Natural killer cell (primary cell): ENCODE results near the gene KIRREL3. TPM values are rescaled to one million over a fixed set of nuclear protein-coding genes. Genes with fewer than 3 reads are reported as not detected.
A peak's percentile ranks its signal among the peaks of the same experiment; 100 is the strongest.
"Not testable (repeated sequence)": the region's sequence is repeated elsewhere in the genome, so short reads cannot be mapped to it uniquely, and the experiment has no call there.

Experiments used
- ATAC-seq, 3 donors: fragments of 150-1000 bp in 2 of 3; fragments of 200-7000 bp in 1 of 3; cut with Tn5 transposase; 1 replicate in 1 of 3; 2 replicates in 2 of 3; pipeline ENCODE4 v1.10.0; 2021; ENCODE audit warnings: mild to moderate bottlenecking in 2 of 3, moderate library complexity in 2 of 3
- DNase-seq, 2 donors: peaks; one replicate each; pipeline versions ENCODE4 v3.0.0 to v3.0.0-alpha.2; 2013 to 2021; ENCODE audit warnings: mixed read lengths in 1 of 2
- H3K27ac ChIP-seq: one replicate; pipeline ENCODE4 v1.5.1; 2013; ENCODE audit warnings: mild to moderate bottlenecking, low read length
- H3K27me3 ChIP-seq: one replicate; pipeline ENCODE4 v1.6.1; 2013; ENCODE audit warnings: low read length; ENCODE audit not compliant: control insufficient read depth, insufficient read depth
- H3K36me3 ChIP-seq: one replicate; pipeline ENCODE4 v1.6.1; 2013; ENCODE audit warnings: low read length; ENCODE audit not compliant: control insufficient read depth, insufficient read depth
- H3K4me1 ChIP-seq: one replicate; pipeline ENCODE4 v1.6.1; 2013; ENCODE audit warnings: low read length; ENCODE audit not compliant: control insufficient read depth, insufficient read depth
- H3K4me3 ChIP-seq: one replicate; pipeline ENCODE4 v1.5.1; 2013; ENCODE audit warnings: low read length
- H3K9me3 ChIP-seq: one replicate; pipeline ENCODE4 v1.6.1; 2013; ENCODE audit warnings: low read length; ENCODE audit not compliant: control insufficient read depth, insufficient read depth
- H3K27ac Mint-ChIP-seq, 2 donors: one replicate each; pipeline ENCODE4 v1.8.0; 2022; ENCODE audit warnings: mild to moderate bottlenecking in 2 of 2, mixed read lengths in 2 of 2, moderate library complexity in 1 of 2
- H3K27me3 Mint-ChIP-seq, 2 donors: one replicate each; pipeline ENCODE4 v1.8.0; 2022; ENCODE audit warnings: low read depth in 2 of 2, mixed read lengths in 2 of 2
- H3K36me3 Mint-ChIP-seq: one replicate; pipeline ENCODE4 v1.8.0; 2022; ENCODE audit warnings: mixed read lengths
- H3K4me1 Mint-ChIP-seq, 2 donors: one replicate each; pipeline ENCODE4 v1.8.0; 2022; ENCODE audit warnings: mixed read lengths in 2 of 2
- H3K4me3 Mint-ChIP-seq: one replicate; pipeline ENCODE4 v1.8.0; 2022; ENCODE audit warnings: mild to moderate bottlenecking, moderate library complexity, mixed read lengths
- H3K9me3 Mint-ChIP-seq, 2 donors: one replicate each; pipeline ENCODE4 v1.8.0; 2022; ENCODE audit warnings: mixed read lengths in 2 of 2
- WGBS: methylation state at CpG from one replicate; pipeline ENCODE4 v1.1.7; 2013; ENCODE audit warnings: missing lambda C conversion rate; ENCODE audit not compliant: insufficient coverage; 5-methylcytosine and 5-hydroxymethylcytosine counted together
- intact Hi-C: fragments of 100-400 bp; cut with micrococcal nuclease; formaldehyde crosslinking; loops from one replicate; pipeline ENCODE4 v1.14.2; 2022
- total RNA-seq, 4 donors: library from RNA; stranded (reverse); fragments of 120-200 nt in 1 of 4; gene quantifications; one replicate each; pipeline versions ENCODE4 v1.2.3 to v1.2.4, GENCODE V29; 2013 to 2022
- TF ChIP-seq, protein P1 (sequence below): fragments of 200-600 bp; IDR thresholded peaks from one replicate; pipeline ENCODE4 v1.8.0; 2022; ENCODE audit warnings: antibody characterized with exemption

The KIRREL3 gene
- total RNA-seq, 3 donors from 2014 or later (not counting 1 experiment from before 2014, with no cell fraction given), result not detected

- peaks cover 50 to 57% of the 10 kb centered on the region in 2 donors for H3K4me1 Mint-ChIP-seq
- TF ChIP-seq, protein P1, sequence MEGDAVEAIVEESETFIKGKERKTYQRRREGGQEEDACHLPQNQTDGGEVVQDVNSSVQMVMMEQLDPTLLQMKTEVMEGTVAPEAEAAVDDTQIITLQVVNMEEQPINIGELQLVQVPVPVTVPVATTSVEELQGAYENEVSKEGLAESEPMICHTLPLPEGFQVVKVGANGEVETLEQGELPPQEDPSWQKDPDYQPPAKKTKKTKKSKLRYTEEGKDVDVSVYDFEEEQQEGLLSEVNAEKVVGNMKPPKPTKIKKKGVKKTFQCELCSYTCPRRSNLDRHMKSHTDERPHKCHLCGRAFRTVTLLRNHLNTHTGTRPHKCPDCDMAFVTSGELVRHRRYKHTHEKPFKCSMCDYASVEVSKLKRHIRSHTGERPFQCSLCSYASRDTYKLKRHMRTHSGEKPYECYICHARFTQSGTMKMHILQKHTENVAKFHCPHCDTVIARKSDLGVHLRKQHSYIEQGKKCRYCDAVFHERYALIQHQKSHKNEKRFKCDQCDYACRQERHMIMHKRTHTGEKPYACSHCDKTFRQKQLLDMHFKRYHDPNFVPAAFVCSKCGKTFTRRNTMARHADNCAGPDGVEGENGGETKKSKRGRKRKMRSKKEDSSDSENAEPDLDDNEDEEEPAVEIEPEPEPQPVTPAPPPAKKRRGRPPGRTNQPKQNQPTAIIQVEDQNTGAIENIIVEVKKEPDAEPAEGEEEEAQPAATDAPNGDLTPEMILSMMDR, result no peak
- no peak overlapping the region for H3K4me3 Mint-ChIP-seq
- no peaks in the 10 kb centered on the region for H3K9me3 ChIP-seq
- no peak overlapping the region for H3K4me3 ChIP-seq
- no peaks in the 10 kb centered on the region for H3K9me3 Mint-ChIP-seq
- no peaks in the 10 kb centered on the region for H3K27me3 ChIP-seq
- peak overlapping the region; percentile 76 to 92 for H3K27ac Mint-ChIP-seq
- H3K36me3 Mint-ChIP-seq, result no peaks in the 10 kb centered on the region
- DNase-seq (no peak), ATAC-seq (no peak)
- WGBS, result 58% methylated on average over 4 of the region's 5 CpGs
- intact Hi-C loops, result no loop called here
- H3K36me3 ChIP-seq, result no peaks in the 10 kb centered on the region
- peaks cover 37% of the 10 kb centered on the region for H3K4me1 ChIP-seq
- no peak overlapping the region for H3K27ac ChIP-seq
- no peaks in the 10 kb centered on the region for H3K27me3 Mint-ChIP-seq
These were observed 612.7 kb downstream of the KIRREL3 start for GRCh38 chr11:126387857-126388256.

DNA sequence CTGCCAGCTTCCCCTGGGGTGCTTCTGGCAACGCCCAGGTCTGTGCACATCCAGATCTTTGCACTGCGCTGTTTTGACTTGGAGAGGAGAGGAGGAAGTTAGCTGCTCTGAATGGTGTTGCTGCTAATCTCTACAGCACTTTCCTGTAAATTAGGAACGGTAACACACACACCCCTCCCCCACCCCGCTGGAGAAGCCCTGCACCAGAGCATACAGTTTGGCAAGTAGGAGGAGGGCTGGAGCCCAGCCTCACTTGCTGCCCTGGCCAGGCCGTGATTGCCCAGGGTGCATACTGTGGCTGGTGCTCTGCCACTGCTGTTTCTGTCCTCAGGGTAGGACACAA lies 613.9 kb downstream of the KIRREL3 start:
- H3K4me1 ChIP-seq, result peaks cover 25% of the 10 kb centered on the region
- H3K4me3 ChIP-seq, DNase-seq, H3K27me3 ChIP-seq, H3K27ac ChIP-seq, H3K36me3 Mint-ChIP-seq, H3K36me3 ChIP-seq, H3K27me3 Mint-ChIP-seq, H3K9me3 ChIP-seq, H3K4me3 Mint-ChIP-seq, H3K9me3 Mint-ChIP-seq, intact Hi-C loops: not testable (repeated sequence)
- H3K27ac Mint-ChIP-seq, result peak overlapping the region; percentile 76 to 92
- 33% methylated on average over 3 of the region's 5 CpGs for WGBS
- H3K4me1 Mint-ChIP-seq, result peaks cover 38 to 45% of the 10 kb centered on the region in 2 donors
- ATAC-seq, result peak in 2 of 3 donors; percentile 46 to 61

DNA sequence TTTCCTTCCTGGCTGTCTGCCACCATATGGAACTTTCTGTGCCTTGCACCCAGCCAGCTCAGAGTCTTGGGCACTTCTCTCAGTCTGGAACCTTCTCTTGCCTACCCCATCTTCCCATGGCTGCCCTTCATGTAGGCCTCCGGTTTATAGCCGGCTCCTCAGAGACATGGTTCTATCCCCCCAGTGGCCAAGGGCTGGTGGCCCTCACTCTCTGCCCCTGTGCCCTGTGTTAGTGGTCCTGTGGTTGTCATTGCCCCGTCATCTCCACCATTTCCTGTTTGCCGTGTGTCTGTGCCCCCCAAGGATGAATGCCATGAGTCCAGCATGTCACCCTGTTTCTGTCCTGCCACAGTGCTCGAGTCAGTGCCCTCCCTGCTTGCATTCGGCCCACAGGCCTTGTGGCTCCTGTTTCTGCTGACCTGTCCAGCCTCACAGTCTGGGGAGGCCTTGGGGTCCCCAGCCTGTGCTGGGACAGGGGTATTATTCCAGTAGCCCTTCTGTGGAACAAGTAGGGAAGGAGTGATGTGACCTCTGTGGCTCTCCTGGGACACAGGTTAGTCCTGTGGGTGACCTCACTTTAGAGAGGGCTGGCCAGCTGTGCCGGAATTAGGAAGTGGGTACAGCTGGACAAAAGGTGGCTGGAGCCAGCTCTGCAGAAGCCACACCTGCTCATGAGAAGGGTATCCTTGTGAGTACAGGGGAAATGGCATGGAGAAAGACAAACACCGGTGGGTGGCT lies 614.4 kb downstream of the KIRREL3 start:
- H3K4me1 Mint-ChIP-seq, result peaks cover 33 to 42% of the 10 kb centered on the region in 2 donors
- Histone ChIP-seq H3K27ac (no peak overlapping the region), H3K9me3 (no peaks in the 10 kb centered on the region), H3K36me3 (no peaks in the 10 kb centered on the region), H3K4me1 (peaks cover 20% of the 10 kb centered on the region), H3K27me3 (no peaks in the 10 kb centered on the region), H3K4me3 (no peak overlapping the region)
- H3K4me3 Mint-ChIP-seq, result no peak overlapping the region
- H3K27me3 Mint-ChIP-seq, result no peaks in the 10 kb centered on the region
- ATAC-seq (peak; percentile 30 to 51 (median 32)), DNase-seq (no peak)
- TF ChIP-seq, protein P1, result no peak
- peak overlapping the region; percentile 76 to 92 for H3K27ac Mint-ChIP-seq
- intact Hi-C loops, result no loop called here
- H3K36me3 Mint-ChIP-seq, result no peaks in the 10 kb centered on the region
- WGBS, result 58% methylated on average over 8 of the region's 8 CpGs
- no peaks in the 10 kb centered on the region for H3K9me3 Mint-ChIP-seq

GRCh38 chr11:126384449-126385070 lies 616.0 kb downstream of the KIRREL3 start:
- peak overlapping the region in 1 of 2 donors; percentile 64 for H3K27ac Mint-ChIP-seq
- 85% methylated on average over 9 of the region's 9 CpGs for WGBS

More at GRCh38 chr11:126384449-126385070, 616.0 kb downstream of the KIRREL3 start:
- Histone ChIP-seq H3K27ac (no peak overlapping the region), H3K27me3 (no peaks in the 10 kb centered on the region), H3K36me3 (no peaks in the 10 kb centered on the region), H3K9me3 (no peaks in the 10 kb centered on the region), H3K4me1 (peaks cover 23% of the 10 kb centered on the region), H3K4me3 (no peak overlapping the region)
- Mint-ChIP-seq H3K4me3 (no peak overlapping the region), H3K27me3 (no peaks in the 10 kb centered on the region), H3K36me3 (no peaks in the 10 kb centered on the region), H3K9me3 (no peaks in the 10 kb centered on the region), H3K4me1 (peaks cover 31 to 42% of the 10 kb centered on the region in 2 donors)
- TF ChIP-seq, protein P1, result no peak
- DNase-seq (no peak), ATAC-seq (no peak)
- intact Hi-C loops, result no loop called here
